K562 (cell line): ENCODE data around the gene SULT1A3. TPM values are rescaled to one million over a fixed set of nuclear protein-coding genes. Genes with fewer than 3 reads are reported as not detected.
A peak's percentile ranks its signal among the peaks of the same experiment; 100 is the strongest.

Experiments
- AFF4 ChIP-seq: sonication (generic); formaldehyde crosslinking; IDR thresholded peaks from 2 replicates; pipeline ENCODE4 v1.8.0; 2023; ENCODE audit warnings: mild to moderate bottlenecking, missing genetic modification reagents
- ARID3A ChIP-seq: IDR thresholded peaks from 2 replicates; pipeline ENCODE4 v1.6.1; 2012; ENCODE audit warnings: low read depth, low read length, improper control_type of control experiment, borderline replicate concordance
- CREB5 ChIP-seq: fragments of 250-450 bp; sonication (Bioruptor Pico); IDR thresholded peaks from 2 replicates; pipeline ENCODE4 v1.5.0; 2020; ENCODE audit warnings: mild to moderate bottlenecking
- EWSR1 ChIP-seq: fragments of 450-650 bp; IDR thresholded peaks from 2 replicates; pipeline ENCODE4 v1.6.1; 2018; ENCODE audit warnings: borderline replicate concordance, mild to moderate bottlenecking, low read depth, moderate library complexity; ENCODE audit not compliant: partially characterized antibody
- HCFC1 ChIP-seq: IDR thresholded peaks from 2 replicates; pipeline ENCODE4 v1.6.1; 2012; ENCODE audit warnings: low read depth, low read length, improper control_type of control experiment
- HEY1 ChIP-seq: fragments of 250-450 bp; sonication (Bioruptor Pico); IDR thresholded peaks from 2 replicates; pipeline ENCODE4 v1.5.0; 2020; ENCODE audit warnings: mild to moderate bottlenecking, moderate library complexity, borderline replicate concordance
- HMGXB4 ChIP-seq: sonication (generic); formaldehyde crosslinking; IDR thresholded peaks from 2 replicates; pipeline ENCODE4 v1.8.1; 2023; ENCODE audit warnings: mild to moderate bottlenecking, missing genetic modification reagents
- LCOR ChIP-seq: sonication (generic); formaldehyde crosslinking; IDR thresholded peaks from 2 replicates; pipeline ENCODE4 v1.8.0; 2022; ENCODE audit warnings: mild to moderate bottlenecking, missing genetic modification reagents
- MLX ChIP-seq, 2 experiments: fragments of 450-650 bp in 1 of 2; sonication (generic) in 1 of 2; formaldehyde crosslinking; conservative IDR thresholded peaks; 2 replicates each; pipeline versions ENCODE4 v1.4.0 to v1.8.1; 2020 to 2022; ENCODE audit warnings: mild to moderate bottlenecking in 1 of 2, missing genetic modification reagents in 1 of 2
- POLR2B ChIP-seq: fragments of 450-650 bp; IDR thresholded peaks from 2 replicates; pipeline ENCODE4 v1.6.1; 2018; ENCODE audit warnings: low read depth; ENCODE audit not compliant: partially characterized antibody
- PTRF ChIP-seq: fragments of 450-650 bp; IDR thresholded peaks from 2 replicates; pipeline ENCODE4 v1.6.1; 2016; ENCODE audit warnings: mild to moderate bottlenecking, missing genetic modification characterization, missing compliant biosample characterization
- SMARCB1 ChIP-seq: IDR thresholded peaks from 2 replicates; pipeline ENCODE4 v1.6.1; 2011; ENCODE audit warnings: improper control_type of control experiment, low read depth; ENCODE audit not compliant: insufficient read length
- ZBTB12 ChIP-seq: fragments of 250-450 bp; sonication (Bioruptor Pico); IDR thresholded peaks from 2 replicates; pipeline ENCODE4 v1.4.0; 2020
- ZNF696 ChIP-seq: fragments of 250-450 bp; sonication (Bioruptor Pico); conservative IDR thresholded peaks from 2 replicates; pipeline ENCODE4 v1.4.0; 2020; ENCODE audit warnings: mild to moderate bottlenecking, moderate library complexity
- polyA plus RNA-seq, 8 experiments: library from polyadenylated mRNA; depleted of rRNA in 4 of 8; stranded (reverse) in 5 of 8; unstranded in 3 of 8; fragments of >200 nt; fragmentation: Nextera tagmentation in 2 of 8; fragmentation: Illumina TruSeq in 1 of 8; extraction: Ambion mirVana in 2 of 8; extraction: Trizol in 1 of 8; gene quantifications; 2 replicates each; pipeline versions ENCODE4 v1.2.1 to v1.2.3, GENCODE V29; 2011 to 2014; ENCODE audit warnings: inconsistent platforms in 1 of 8, missing spikeins in 1 of 8
- total RNA-seq, 7 experiments: library from RNA; depleted of rRNA in 6 of 7; stranded (reverse); fragments of >200 nt in 6 of 7; fragmentation: Illumina TruSeq in 2 of 7; extraction: Trizol in 2 of 7; gene quantifications; 2 replicates each; pipeline versions ENCODE4 v1.2.1 to v1.2.3, GENCODE V29; 2011 to 2021; ENCODE audit warnings: low replicate concordance in 1 of 7

Gene SULT1A3
- total and polyA plus RNA-seq, 9 of the 15 experiments (the other 6 are each of a cell fraction or from before 2014, with no cell fraction given): 2.4 to 18.0 (median 7.3) TPM

- TF ChIP-seq CREB5 (CRISPR knock-in tag) (no peak), POLR2B (no peak), MLX (CRISPR knock-in tag; conservative IDR thresholded peaks at IDR 0.05) (no peak), ZNF696 (CRISPR knock-in tag) (no peak), SMARCB1 (no peak), EWSR1 (no peak), LCOR (CRISPR knock-in tag) (peak; percentile 50; the same call in 1 of the 2 replicates), HEY1 (no peak), HMGXB4 (CRISPR knock-in tag) (no peak), ZBTB12 (CRISPR knock-in tag) (no peak), AFF4 (CRISPR knock-in tag) (no peak), PTRF (tag) (no peak), HCFC1 (peak; percentile 27; the same call in 1 of the 2 replicates), ARID3A (no peak)
These were observed 12.1 kb upstream of the SULT1A3 start (continued) for GRCh38 chr16:30186782-30187555.
